KMS-11 (cell line): ENCODE measurements around the gene RPS6KA5.

Experiments
- H2AFZ ChIP-seq: fragments of 200-600 bp; sonication (generic); 2 replicates; pipeline ENCODE4 v1.6.1; 2016; ENCODE audit warnings: antibody characterized with exemption, mixed run types, low read depth
- H3K27ac ChIP-seq: fragments of 200-600 bp; sonication (generic); 2 replicates; pipeline ENCODE4 v1.6.1; 2016; ENCODE audit warnings: mild to moderate bottlenecking, mixed run types
- H3K27me3 ChIP-seq: fragments of 200-600 bp; sonication (generic); 2 replicates; pipeline ENCODE4 v1.6.1; 2017; ENCODE audit warnings: mild to moderate bottlenecking, low read depth, mixed run types, moderate library complexity; ENCODE audit not compliant: insufficient read depth
- H3K36me3 ChIP-seq: fragments of 200-600 bp; sonication (generic); 2 replicates; pipeline ENCODE4 v1.6.1; 2017; ENCODE audit warnings: mild to moderate bottlenecking, mixed run types; ENCODE audit not compliant: insufficient read depth
- H3K4me1 ChIP-seq: fragments of 200-600 bp; sonication (generic); 2 replicates; pipeline ENCODE4 v1.6.1; 2016; ENCODE audit warnings: mild to moderate bottlenecking, low read depth, mixed run types; ENCODE audit not compliant: poor library complexity, severe bottlenecking
- H3K4me2 ChIP-seq: fragments of 200-600 bp; sonication (generic); 2 replicates; pipeline ENCODE4 v1.7.0; 2016; ENCODE audit warnings: mild to moderate bottlenecking, mixed run types
- H3K4me3 ChIP-seq: fragments of 200-600 bp; sonication (generic); IDR thresholded peaks from 2 replicates; pipeline ENCODE4 v1.6.1; 2017; ENCODE audit warnings: low read depth, low read length, mixed read lengths; ENCODE audit not compliant: insufficient read depth
- H3K79me2 ChIP-seq: fragments of 200-600 bp; sonication (generic); 2 replicates; pipeline ENCODE4 v1.6.1; 2016; ENCODE audit warnings: low read depth, mixed run types; ENCODE audit not compliant: insufficient read depth
- H3K9ac ChIP-seq: fragments of 200-600 bp; sonication (generic); 2 replicates; pipeline ENCODE4 v1.6.1; 2016; ENCODE audit warnings: mild to moderate bottlenecking, mixed run types
- H4K20me1 ChIP-seq: fragments of 200-600 bp; sonication (generic); 2 replicates; pipeline ENCODE4 v1.6.1; 2016; ENCODE audit warnings: mild to moderate bottlenecking, mixed run types; ENCODE audit not compliant: insufficient read depth
- CTCF ChIP-seq: fragments of 200-600 bp; sonication (generic); conservative IDR thresholded peaks from 2 replicates; pipeline ENCODE4 v1.6.1; 2017; ENCODE audit warnings: low read depth, mild to moderate bottlenecking, antibody characterized with exemption, low read length, moderate library complexity, mixed read lengths

RPS6KA5 gene

GRCh38 chr14:90813442-90813841 is 247.0 kb downstream of the RPS6KA5 start:
- no peaks in the 10 kb centered on the region for H3K27me3 ChIP-seq
- no peaks in the 10 kb centered on the region for H3K36me3 ChIP-seq
- no peak overlapping the region for H3K9ac ChIP-seq
- H3K79me2 ChIP-seq = no peaks in the 10 kb centered on the region
- H2AFZ ChIP-seq = no peak overlapping the region
- no peaks in the 10 kb centered on the region for H4K20me1 ChIP-seq
- TF ChIP-seq CTCF = no peak
- no peak overlapping the region for H3K4me3 ChIP-seq
- H3K27ac ChIP-seq = no peak overlapping the region
- peaks cover under 1% of the 10 kb centered on the region for H3K4me1 ChIP-seq
- no peak overlapping the region for H3K4me2 ChIP-seq

- no peak overlapping the region for H3K9ac ChIP-seq
- H3K4me3 ChIP-seq = no peak overlapping the region
- no peak for TF ChIP-seq CTCF
- no peaks in the 10 kb centered on the region for H4K20me1 ChIP-seq
- peaks cover 6% of the 10 kb centered on the region for H3K4me1 ChIP-seq
- no peak overlapping the region for H3K4me2 ChIP-seq
- H3K27ac ChIP-seq = no peak overlapping the region
- H3K79me2 ChIP-seq = no peaks in the 10 kb centered on the region
- H3K27me3 ChIP-seq = no peaks in the 10 kb centered on the region
- H3K36me3 ChIP-seq = no peaks in the 10 kb centered on the region
- no peak overlapping the region for H2AFZ ChIP-seq
Observed at GRCh38 chr14:90812109-90812508, 248.3 kb downstream of the RPS6KA5 start.

DNA sequence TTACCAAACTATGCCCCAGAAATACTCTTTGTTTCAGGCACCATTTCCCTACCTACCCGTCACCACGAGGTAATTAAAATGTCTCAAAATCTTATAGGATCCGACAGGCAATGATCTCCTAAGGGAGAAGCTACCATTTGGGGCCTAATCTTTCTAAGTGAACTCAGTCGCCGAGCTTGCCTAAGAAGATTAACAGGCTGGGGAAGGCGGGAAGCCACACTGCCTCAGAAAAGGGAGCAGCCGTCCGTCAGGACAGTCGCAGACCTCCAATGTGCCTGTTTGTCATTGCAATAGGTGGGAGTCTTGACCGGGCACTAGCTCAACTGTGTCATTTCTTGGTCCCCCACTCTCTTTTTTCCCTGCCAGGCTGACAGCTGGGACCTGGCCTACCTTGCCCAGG is 248.8 kb downstream of the RPS6KA5 start:
- peaks cover 6% of the 10 kb centered on the region for H3K4me1 ChIP-seq
- no peaks in the 10 kb centered on the region for H3K79me2 ChIP-seq
- H3K27me3 ChIP-seq = no peaks in the 10 kb centered on the region
- no peak overlapping the region for H3K9ac ChIP-seq
- TF ChIP-seq CTCF = no peak
- H3K4me3 ChIP-seq = no peak overlapping the region
- H3K36me3 ChIP-seq = no peaks in the 10 kb centered on the region
- no peak overlapping the region for H3K4me2 ChIP-seq
- no peak overlapping the region for H2AFZ ChIP-seq
- no peaks in the 10 kb centered on the region for H4K20me1 ChIP-seq
- H3K27ac ChIP-seq = no peak overlapping the region

GRCh38 chr14:90810806-90811205 is 249.6 kb downstream of the RPS6KA5 start:
- Histone ChIP-seq H3K4me2 (no peak overlapping the region), H3K36me3 (no peaks in the 10 kb centered on the region), H3K9ac (no peak overlapping the region), H2AFZ (no peak overlapping the region), H3K27me3 (no peaks in the 10 kb centered on the region), H3K4me1 (peaks cover 6% of the 10 kb centered on the region), H3K27ac (no peak overlapping the region), H4K20me1 (no peaks in the 10 kb centered on the region), H3K79me2 (no peaks in the 10 kb centered on the region), H3K4me3 (no peak overlapping the region)
- no peak for TF ChIP-seq CTCF
